ENCODE results near the gene PTPRN. TPM values are rescaled to one million over a fixed set of nuclear protein-coding genes. Genes with fewer than 3 reads are reported as not detected.
A peak's percentile ranks its signal among the peaks of the same experiment; 100 is the strongest.

The PTPRN gene
- total and polyA plus RNA-seq, 9 of the 15 experiments (the other 6 are each of a cell fraction or from before 2014, with no cell fraction given) = 0.15 to 2.4 (median 0.43) TPM; not detected in 1

DNA sequence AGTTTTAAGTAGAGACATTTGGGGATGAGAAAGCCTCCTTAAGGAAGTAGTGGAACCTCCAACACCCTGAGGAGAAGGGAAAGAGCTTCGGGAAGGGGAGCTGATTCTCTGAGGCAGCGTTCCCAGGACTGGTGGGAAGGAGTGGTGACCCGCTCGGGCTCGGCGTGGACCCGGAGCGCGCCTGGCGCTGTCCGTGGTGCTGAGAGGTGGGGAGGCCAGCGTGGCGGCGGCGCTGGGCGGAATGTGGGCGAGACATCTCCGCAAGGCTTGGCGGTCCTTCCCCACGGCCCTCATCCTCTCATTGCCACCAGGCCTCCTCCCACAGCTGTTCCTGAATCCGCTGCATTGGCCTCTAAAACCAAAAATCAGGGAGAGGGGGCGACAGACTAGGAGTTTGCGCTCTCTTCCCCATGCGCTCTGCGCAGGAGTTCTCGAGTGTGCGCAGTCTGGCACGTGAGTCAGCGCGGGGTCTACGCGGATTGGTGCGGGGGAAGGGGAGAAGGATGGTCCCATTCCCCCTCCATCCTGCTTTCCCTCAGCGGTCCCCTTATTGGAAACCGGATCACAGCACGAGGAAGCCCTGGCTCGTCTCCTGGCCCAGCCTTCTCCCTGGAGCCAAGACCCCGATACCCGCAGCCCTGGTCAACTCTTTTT lies 22.5 kb upstream of the PTPRN start (continued):
- TF ChIP-seq ZNF766 (CRISPR knock-in tag; conservative IDR thresholded peaks at IDR 0.05) (0 out of 2 replicates have a peak, but pooled peaks have one; percentile 31), DDX20 (tag; IDR thresholded peaks at IDR 0.05; ENCODE audit: low read depth) (no peak), CEBPB (tag; IDR thresholded peaks at IDR 0.05) (no peak), ZNF830 (CRISPR knock-in tag; IDR thresholded peaks at IDR 0.05) (no peak), ZNF232 (CRISPR knock-in tag; IDR thresholded peaks at IDR 0.05) (peak; percentile 86; the same call in 1 of the 2 replicates), EHMT2 (IDR thresholded peaks at IDR 0.05) (peak; percentile 95), ZNF133 (CRISPR knock-in tag; IDR thresholded peaks at IDR 0.05) (no peak), NR4A1 (CRISPR knock-in tag; IDR thresholded peaks at IDR 0.05) (no peak), NR4A1 (tag; IDR thresholded peaks at IDR 0.05) (no peak), FOXA1 (IDR thresholded peaks at IDR 0.05; ENCODE audit: borderline replicate concordance) (no peak), CREB1 (IDR thresholded peaks at IDR 0.05) (no peak), CREB1 (CRISPR knock-in tag; IDR thresholded peaks at IDR 0.05) (0 out of 2 replicates have a peak, but pooled peaks have one; percentile 30), ZNF583 (CRISPR knock-in tag; IDR thresholded peaks at IDR 0.05) (no peak), ZNF311 (CRISPR knock-in tag; IDR thresholded peaks at IDR 0.05) (no peak), PHB2 (IDR thresholded peaks at IDR 0.05; ENCODE audit: low read depth) (no peak), TEAD1 (CRISPR knock-in tag; IDR thresholded peaks at IDR 0.05) (peak in 1 of 2 experiments; percentile 56; a peak in 1 of 4 replicates), FOXJ2 (tag; IDR thresholded peaks at IDR 0.05) (no peak), ATF1 (CRISPR knock-in tag; IDR thresholded peaks at IDR 0.05) (no peak), ATF1 (tag; IDR thresholded peaks at IDR 0.05) (no peak), CREM (IDR thresholded peaks at IDR 0.05; ENCODE audit: low read depth) (peak; percentile 48; the same call in 1 of the 2 replicates), ZNF239 (CRISPR knock-in tag; IDR thresholded peaks at IDR 0.05) (no peak)
- TF ChIP-seq, protein P1, sequence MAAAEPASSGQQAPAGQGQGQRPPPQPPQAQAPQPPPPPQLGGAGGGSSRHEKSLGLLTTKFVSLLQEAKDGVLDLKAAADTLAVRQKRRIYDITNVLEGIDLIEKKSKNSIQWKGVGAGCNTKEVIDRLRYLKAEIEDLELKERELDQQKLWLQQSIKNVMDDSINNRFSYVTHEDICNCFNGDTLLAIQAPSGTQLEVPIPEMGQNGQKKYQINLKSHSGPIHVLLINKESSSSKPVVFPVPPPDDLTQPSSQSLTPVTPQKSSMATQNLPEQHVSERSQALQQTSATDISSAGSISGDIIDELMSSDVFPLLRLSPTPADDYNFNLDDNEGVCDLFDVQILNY (CRISPR knock-in tag; IDR thresholded peaks at IDR 0.05) = 0 out of 2 replicates have a peak, but pooled peaks have one; percentile 43
- TF ChIP-seq, protein P2, sequence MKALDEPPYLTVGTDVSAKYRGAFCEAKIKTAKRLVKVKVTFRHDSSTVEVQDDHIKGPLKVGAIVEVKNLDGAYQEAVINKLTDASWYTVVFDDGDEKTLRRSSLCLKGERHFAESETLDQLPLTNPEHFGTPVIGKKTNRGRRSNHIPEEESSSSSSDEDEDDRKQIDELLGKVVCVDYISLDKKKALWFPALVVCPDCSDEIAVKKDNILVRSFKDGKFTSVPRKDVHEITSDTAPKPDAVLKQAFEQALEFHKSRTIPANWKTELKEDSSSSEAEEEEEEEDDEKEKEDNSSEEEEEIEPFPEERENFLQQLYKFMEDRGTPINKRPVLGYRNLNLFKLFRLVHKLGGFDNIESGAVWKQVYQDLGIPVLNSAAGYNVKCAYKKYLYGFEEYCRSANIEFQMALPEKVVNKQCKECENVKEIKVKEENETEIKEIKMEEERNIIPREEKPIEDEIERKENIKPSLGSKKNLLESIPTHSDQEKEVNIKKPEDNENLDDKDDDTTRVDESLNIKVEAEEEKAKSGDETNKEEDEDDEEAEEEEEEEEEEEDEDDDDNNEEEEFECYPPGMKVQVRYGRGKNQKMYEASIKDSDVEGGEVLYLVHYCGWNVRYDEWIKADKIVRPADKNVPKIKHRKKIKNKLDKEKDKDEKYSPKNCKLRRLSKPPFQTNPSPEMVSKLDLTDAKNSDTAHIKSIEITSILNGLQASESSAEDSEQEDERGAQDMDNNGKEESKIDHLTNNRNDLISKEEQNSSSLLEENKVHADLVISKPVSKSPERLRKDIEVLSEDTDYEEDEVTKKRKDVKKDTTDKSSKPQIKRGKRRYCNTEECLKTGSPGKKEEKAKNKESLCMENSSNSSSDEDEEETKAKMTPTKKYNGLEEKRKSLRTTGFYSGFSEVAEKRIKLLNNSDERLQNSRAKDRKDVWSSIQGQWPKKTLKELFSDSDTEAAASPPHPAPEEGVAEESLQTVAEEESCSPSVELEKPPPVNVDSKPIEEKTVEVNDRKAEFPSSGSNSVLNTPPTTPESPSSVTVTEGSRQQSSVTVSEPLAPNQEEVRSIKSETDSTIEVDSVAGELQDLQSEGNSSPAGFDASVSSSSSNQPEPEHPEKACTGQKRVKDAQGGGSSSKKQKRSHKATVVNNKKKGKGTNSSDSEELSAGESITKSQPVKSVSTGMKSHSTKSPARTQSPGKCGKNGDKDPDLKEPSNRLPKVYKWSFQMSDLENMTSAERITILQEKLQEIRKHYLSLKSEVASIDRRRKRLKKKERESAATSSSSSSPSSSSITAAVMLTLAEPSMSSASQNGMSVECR (CRISPR knock-in tag; IDR thresholded peaks at IDR 0.05) = peak; percentile 36; the same call in 1 of the 2 replicates
- TF ChIP-seq, protein P3, sequence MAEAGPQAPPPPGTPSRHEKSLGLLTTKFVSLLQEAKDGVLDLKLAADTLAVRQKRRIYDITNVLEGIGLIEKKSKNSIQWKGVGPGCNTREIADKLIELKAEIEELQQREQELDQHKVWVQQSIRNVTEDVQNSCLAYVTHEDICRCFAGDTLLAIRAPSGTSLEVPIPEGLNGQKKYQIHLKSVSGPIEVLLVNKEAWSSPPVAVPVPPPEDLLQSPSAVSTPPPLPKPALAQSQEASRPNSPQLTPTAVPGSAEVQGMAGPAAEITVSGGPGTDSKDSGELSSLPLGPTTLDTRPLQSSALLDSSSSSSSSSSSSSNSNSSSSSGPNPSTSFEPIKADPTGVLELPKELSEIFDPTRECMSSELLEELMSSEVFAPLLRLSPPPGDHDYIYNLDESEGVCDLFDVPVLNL (CRISPR knock-in tag; IDR thresholded peaks at IDR 0.05; ENCODE audit: low read depth) = peak; percentile 65; the same call in 1 of the 2 replicates
